Stimulated activated CD4-positive, alpha-beta T cell treated with anti-CD3 and anti-CD28 coated beads, Interleukin-12 subunit alpha, Interleukin-12 subunit beta, amount 100 ng/mL, for 48 hours (primary cell): ENCODE results near the gene SLC35A5.

Source experiments
- DNase-seq, 3 donors: peaks; one replicate each; pipeline ENCODE4 v3.0.0-alpha.2; 2020; ENCODE audit warnings: low read depth in 2 of 3, low spot score in 1 of 3

SLC35A5 gene

DNA sequence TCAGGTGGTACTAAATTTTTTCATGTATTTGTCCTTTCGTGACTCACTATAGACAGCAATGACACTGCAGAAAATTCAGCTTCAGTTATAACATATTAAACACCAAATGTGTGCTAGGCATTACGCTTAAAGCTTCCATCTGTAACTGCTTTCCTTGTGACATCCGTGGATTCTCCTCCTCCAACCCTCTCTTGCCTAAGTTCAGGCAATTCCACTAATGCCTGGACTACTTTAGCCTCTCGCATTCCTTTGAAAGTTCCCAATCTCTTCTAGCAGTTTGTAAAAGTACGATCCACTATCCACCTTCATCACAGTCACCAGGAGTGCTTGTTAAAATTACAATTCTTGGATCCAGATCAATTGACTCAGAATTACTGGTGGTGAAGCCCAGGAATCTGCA is 61.4 kb downstream of the SLC35A5 start:
- no peak for DNase-seq

DNA sequence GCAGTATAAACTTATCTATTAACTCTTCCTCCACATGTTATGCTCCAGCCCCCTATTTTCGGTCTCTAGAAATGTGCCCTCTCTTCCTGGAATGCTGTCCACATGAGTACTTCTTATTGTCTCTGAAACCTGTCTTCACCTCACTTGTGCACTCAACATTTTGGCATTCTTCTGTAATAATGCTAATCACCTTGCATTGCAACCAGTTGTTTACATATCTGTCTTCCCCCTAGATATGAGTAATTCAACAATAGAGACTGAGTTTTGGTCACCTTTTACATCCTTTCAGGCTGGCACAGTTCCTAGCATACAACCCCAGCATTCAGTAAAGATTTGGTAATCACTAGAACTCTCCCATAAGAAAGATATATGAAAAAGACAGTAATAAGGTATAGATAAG is 61.9 kb downstream of the SLC35A5 start:
- DNase-seq: no peak

DNA sequence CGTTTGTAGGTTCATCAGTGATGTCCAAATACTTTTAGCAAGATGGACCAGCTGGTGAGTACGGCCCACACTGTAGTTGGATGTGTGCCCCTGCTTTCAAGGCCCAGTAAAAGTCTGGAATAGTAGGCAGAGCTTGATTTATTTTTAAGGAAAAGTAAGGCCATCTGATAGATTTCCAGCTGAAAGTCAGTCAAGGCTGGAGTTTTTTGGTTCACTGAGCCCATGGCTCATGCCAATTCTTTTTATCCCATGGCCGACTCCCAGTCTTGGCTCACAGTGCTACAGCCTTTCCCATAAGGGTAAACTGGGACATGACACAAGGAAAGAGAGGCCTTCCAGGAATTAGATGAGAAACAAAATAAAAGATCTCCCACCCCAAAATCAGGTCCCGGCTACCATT is 65.6 kb downstream of the SLC35A5 start:
- no peak for DNase-seq

DNA sequence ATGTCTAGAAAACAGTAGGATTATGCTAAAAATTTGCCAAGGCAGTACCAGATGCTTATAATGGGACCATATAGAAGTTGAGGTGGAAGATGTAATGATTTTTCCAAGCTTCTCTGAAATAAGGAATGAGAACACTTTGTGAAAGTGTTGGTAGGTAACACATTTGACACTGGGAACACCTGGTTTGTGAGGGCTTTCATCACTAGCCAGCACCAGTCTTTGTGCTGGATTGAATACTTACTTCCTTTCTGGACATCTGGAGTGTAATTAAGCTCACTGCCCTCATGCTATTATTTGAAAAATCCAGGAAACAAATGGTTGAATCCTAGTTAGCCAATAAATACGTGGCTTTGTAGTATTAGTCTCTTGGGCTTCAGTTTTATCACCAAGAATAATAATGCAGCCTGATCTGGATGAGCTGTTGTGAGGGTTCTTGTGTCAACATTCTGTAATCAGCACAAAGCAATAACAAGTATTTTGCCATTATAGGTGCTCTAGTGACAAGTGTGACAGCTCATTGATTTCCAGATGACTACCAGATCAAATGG is 66.1 kb downstream of the SLC35A5 start:
- DNase-seq: no peak

DNA sequence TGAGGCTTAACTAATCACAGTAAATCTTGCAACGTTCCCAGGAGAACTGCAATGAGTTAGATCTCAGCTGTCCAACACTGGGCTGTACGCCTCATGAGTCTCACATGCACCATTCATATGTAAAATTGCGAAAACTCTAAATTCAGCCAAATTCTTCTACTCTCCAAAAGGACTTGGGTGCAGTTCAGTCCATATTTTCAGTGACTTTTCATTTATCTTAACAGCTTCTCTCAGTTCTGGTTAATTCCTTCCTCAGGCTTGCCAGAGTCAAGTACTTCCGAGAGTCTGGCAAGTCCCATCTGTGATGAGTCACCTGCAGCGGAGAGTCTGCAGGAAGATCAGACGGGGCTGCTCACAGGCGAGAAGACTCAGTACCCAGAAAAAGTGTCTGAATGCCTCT is 67.6 kb downstream of the SLC35A5 start:
- DNase-seq: peak in 1 of 3 donors; percentile 18

DNA sequence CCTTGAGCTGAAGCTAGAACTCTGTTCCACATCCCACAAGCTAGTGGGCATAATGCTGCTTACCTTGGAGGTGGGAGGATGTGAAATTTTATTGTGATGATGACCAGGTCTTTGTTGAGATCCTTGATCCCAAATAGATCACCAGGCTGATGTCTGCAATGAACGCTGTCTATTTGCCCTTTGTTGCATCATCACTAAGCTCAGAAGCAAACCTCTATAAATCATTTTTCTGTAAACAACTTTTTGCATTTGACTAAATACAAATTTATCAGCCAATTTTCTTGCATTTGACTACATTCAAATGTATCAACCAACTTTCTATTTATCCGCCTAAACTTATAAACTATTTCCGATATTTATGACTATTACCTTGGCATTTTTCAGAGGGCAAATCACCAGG is 69.4 kb downstream of the SLC35A5 start:
- DNase-seq: no peak

DNA sequence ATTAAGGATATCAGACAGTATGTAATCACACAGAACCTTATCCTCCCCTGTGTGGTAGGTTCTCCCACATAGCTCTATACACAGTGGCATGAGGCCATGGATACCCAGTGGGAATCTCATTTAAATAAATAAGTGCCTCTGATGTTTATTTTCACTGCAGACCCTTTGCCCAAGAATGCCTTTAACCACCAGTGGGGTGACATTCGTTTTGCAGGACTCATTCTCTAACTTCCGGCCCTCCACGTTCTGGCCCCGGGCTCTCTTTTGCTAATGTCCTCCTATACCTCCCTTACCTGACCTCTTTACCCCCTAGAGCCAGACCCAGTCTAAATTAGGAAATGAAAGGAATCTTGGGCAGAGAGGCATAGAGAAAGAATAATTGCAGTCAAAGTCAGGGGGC is 70.8 kb downstream of the SLC35A5 start:
- no peak for DNase-seq

DNA sequence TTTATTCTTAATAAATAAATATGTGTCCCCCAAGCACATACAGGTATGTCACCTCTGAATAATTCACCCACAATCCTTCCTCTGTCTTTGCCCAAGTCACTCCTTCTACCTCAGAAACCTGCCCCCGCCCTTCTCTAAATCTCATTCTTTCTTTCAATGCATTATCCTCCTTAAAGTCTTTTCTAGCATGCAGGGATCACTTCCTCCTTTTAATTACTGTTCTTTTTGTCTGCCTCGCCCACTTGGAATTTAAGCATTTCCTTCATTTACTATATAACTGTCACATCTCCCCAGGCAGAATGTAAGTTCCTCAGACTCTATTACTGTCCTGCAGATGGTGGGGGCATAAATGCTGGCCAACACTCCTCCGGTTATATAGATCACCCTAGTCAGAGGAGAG is 71.3 kb downstream of the SLC35A5 start:
- DNase-seq: no peak

DNA sequence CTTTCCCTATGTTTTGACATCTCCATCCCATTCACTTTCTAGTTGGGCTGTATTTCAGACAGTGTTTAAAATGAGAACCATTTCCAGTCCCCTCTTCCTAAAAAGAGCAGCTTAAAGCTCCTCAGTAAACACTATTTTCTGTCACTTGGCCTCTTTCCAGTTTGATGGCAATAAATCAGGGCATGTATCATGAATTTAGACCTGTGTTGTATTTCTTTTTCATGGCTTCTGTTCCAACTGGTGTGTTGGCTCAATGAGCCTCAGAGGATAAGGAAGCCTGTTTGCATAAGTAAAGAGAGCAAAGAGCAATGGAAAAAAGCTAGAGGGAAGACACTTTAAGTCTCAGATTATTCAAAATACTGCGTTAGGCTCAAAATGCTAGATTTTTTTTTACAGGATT is 71.9 kb downstream of the SLC35A5 start:
- no peak for DNase-seq

DNA sequence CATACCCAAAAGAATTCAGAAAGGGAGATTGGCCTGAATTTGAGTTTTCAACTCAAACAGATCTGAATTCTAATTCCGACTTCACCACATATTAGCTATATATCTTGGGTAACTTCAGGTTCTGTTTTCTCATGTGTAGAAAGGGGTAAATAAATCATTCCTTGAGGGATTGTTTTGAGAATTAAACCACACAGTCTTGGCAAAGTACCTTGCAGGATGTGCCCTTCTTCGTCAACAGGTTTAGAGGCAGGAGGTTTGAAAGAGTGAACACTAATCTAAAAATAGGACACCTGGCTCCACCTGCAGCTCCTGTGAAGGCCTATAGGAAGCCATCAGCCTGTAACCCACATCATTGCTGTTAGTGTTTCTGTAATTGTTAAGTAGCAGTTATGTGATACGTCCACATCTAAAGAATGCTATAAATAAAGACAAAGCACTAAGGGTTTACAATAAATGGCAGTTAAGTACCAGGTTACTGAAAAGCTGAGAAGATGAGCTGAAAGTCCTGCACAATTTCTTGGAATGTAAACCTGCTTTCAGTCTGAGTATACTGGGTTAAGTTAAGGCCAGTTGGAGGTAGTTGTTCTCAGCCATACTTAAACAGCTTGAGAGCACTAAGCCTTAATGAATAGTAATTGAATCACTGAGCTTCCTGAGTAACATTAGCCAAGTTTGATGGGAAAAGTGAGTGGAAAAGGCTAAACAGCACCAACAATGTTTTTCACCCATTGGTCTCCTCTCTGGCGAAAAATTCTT is 73.1 kb downstream of the SLC35A5 start:
- no peak for DNase-seq
